ENCODE measurements around the gene RALGPS1.

The RALGPS1 gene

DNA sequence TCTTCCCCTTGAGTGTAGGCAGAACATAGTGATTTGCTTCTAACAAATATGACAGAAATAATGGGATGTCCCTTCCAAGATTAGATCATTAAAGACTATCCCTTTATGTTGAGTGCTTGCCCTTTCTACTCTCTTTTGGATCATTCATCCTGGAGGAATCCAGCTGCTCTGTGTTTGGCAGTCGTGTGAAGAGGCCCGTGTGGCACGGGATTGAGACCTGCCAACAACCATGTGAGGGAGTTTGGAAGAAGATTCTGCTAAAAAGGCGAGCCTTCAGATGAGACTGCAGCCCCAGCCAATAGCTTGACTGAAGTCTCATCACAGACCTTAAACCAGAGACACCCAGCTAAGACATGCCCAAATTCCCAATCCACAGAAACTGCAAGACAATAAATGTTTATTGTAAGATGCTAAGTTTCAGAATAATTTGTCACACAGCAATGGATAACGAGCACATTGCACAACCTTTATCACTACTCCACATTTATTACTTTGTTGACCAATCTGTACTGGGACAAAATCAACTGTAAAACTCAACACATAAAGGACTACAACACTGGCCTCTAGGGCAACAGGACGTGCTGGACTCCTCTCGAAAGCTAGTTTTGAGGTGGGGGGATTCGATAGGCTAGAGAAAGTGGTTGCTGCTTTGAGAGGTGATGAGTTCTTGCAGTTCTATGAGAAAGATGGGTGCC, 165.0 kb downstream of the RALGPS1 start:
- DNase-seq (ENCODE audit: low read depth in 2 of 2): no peak

- no peak for DNase-seq (ENCODE audit: low read depth in 2 of 2)
Observed at GRCh38 chr9:127081250-127082185, 166.9 kb downstream of the RALGPS1 start.

DNA sequence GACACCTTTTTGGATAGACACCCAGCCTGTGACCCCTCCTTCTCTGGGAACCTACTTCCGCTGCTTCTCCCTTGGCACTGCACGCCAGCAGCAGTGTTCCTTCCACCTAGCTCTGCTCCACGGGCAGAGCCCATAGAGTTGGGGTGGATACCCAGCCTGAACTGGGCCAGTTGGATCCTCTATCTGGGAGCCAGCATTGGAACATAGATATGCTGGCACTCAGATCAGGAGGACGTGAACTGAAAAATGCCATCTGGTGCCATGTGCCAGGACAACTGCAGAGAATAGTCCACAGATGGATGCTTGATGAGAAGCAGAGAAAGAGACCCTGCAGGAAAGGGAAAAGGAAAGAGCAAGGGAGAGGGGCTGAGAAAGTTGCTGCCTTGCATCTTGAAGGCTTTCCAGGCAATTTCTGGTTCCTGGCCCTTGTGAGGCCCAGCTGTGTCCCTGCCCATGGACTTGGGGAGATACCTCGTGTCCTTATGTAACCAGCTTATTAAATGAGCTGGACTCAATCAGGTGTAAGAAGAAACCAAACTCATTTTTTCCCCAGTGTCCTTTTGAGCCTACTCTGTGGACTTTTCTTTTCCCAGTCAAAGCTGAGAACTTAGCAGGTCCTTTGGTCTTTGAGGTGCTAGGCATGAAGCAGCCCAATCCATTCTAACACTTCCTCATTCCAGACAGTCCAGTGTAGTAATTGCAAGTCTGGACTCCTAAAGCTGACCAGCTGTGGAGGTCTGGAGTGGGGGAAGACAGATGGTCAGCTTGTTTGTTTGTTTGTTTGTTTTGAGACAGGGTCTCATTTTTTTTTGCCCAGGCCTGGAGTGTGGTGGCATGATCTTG, 168.8 kb downstream of the RALGPS1 start:
- no peak for DNase-seq (ENCODE audit: low read depth in 2 of 2)

GRCh38 chr9:127084076-127085039, 169.8 kb downstream of the RALGPS1 start:
- no peak for DNase-seq (ENCODE audit: low read depth in 2 of 2)

GRCh38 chr9:127085186-127085585, 170.6 kb downstream of the RALGPS1 start:
- DNase-seq (ENCODE audit: low read depth in 2 of 2): no peak

DNA sequence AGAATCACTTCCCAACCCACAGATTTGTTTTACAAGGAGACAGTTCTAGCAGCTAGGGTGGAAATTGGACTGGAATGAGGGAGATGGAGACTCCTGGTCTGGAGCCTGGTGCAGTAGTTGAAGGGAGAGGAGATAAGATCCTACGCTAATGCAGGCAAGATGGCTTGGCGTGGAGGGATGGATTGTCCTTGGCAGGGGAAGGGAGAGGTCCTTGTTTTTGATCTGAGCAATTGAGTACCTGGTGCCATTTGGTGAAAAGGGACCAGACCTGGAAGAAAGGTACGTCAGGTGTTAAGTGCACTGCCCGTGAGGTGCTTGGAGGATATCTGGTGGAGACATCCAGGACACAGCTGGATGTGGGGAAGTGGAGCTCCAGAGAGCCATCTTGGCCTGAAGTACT, 172.2 kb downstream of the RALGPS1 start:
- no peak for DNase-seq (ENCODE audit: low read depth in 2 of 2)

DNA sequence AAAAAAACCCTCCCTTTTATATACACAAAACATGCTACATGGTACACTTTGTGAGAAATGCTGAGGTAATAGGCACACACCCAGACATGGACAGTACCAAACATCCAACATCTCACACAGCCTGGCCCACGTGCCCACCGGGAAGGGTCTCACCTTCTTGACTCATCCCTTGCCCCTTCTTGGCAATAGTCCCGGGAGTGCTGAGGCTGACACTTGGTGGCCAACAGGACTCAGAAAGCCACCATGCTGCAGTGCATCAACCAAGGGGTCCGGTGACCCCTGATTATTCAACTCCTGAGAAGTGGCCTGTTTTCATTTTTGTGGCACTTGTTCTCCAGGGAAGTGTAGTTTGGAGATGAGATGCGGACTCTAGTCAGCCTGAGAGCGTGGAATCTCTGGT, 172.8 kb downstream of the RALGPS1 start:
- DNase-seq (ENCODE audit: low read depth in 2 of 2): no peak

DNA sequence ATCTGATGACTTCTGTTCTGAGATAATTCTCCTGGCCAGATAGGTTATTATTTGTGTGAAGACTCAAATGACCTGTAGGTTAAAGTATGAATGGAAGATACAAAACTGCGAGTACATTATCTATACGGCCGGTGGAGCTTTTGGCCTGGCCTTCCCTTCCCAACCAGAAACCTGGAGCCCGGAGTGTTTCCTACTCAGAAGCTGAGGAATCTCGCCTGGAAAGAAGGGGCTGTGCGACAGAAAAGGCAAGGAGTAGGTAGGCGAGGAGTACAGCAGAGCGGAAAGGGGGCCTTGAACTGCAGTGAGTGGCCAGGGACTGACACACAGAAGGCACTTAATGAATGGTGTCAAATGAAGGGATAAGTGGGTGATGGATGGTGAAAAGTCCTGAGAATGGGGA, 173.3 kb downstream of the RALGPS1 start:
- no peak for DNase-seq (ENCODE audit: low read depth in 2 of 2)

DNA sequence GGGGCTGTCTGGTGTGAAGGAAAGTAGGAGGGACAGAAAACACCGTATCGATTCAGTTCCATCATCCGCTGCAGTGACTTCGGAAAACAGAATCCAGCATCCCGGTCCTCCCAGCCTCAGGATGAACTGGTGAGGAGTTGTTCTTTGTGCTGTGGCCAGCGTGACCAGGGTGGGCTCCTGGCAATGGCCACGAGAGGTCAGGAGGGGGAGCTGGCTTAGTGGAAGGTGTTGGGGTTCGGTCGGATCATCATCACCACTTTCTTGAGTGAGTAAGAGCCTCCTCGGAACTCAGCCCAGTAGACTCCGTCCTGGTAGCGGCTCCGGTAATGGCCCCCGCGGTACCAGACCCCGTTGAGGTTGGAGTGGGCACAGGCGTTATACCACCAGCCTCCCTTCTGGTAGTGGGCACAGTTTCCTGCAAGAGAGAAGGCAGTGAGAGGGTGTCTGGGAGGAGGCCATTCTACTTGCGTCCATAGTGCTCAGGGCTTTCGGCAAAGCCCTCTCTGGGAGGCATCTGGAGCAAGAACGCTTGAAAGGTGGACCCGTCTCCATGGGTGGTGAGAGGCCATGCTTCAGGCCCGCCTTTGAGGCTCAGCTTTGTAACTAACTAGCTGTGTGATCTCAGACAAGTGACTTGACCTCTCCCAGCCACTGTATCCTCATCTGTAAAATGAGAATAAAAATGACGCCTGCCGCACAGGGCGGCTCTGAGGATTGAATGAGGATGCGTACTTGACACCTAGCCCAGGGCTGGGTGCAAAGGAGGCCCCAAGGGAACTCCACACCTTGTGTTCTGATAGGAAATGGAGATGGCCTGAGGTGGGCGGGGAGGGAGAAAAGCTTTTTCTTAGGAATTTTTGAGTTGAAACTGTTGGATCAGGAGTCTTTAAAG, 174.4 kb downstream of the RALGPS1 start:
- no peak for DNase-seq (ENCODE audit: low read depth in 2 of 2)

DNA sequence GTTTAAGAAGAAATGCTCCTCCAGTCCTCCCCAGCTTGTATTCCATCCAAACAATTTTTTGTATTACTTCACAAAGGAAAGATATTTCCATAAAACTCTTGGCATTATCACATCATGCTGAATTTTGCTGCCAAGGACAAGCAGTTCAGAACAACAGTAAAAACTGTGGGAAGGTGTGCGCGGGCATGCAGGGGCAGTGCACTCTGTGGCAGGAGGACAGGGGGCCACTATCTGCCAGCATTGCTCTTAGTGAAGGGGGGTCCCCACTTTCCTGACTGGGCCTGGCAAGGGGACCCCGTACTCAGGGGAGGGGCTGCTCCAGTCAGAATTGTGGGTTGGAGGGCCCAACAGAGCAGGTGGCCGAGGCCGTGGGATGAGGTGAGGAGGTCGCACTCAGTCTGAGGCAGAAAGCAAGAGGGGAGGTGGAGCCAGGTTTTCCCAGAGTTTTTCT, 175.1 kb downstream of the RALGPS1 start:
- no peak for DNase-seq (ENCODE audit: low read depth in 2 of 2)

DNA sequence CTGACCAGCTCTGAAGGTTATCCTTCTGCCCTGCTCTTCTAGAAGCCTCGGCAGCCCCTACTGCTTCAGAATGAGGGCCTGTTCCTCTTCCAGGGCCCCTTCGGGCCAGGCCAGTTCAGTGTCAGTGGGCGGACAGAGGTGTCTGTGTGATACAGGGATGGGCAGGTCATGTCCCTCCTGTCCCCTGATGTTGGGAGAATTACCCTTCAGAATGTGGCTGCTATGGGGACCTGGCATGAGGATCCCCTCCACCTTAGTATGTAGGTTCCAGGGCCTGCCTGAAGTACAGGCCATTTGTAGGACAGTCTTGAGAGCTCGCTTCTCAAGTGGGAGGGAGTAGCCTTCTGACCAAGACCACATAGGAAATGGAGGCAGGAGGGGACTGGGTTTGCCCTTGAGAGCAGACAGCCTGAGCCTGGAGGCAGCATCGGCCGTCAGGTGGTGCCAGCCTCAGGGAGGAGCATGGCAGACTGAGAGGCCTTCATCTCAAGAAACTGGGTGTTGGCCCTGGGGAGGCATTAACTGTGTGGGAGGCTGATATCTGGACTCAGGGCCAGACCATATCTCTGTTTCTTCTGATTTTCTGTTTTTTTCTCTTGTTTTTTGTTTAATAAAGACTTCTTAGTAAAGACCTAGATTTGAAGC, 175.9 kb downstream of the RALGPS1 start:
- no peak for DNase-seq (ENCODE audit: low read depth in 2 of 2)

DNA sequence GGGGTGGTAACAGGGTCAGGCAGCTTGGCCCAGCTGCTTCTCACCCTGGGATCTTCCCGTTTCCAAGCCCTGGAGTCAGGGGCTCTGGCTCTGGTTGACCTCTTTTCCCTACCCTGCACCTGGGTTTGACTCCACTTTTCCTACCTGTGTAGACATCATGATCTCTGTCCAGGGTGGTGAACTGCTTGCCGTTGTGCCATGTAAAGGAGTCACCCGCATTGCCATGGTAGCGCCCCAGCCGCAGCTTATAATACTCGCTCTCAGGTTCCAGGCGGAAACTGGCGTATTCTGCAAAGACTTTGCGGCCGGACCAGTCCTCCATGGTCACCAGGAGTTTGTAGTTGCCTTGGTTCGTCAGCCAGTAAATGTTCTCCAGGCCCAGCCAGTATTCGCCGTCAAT, 176.9 kb downstream of the RALGPS1 start:
- DNase-seq (ENCODE audit: low read depth in 2 of 2): no peak

DNA sequence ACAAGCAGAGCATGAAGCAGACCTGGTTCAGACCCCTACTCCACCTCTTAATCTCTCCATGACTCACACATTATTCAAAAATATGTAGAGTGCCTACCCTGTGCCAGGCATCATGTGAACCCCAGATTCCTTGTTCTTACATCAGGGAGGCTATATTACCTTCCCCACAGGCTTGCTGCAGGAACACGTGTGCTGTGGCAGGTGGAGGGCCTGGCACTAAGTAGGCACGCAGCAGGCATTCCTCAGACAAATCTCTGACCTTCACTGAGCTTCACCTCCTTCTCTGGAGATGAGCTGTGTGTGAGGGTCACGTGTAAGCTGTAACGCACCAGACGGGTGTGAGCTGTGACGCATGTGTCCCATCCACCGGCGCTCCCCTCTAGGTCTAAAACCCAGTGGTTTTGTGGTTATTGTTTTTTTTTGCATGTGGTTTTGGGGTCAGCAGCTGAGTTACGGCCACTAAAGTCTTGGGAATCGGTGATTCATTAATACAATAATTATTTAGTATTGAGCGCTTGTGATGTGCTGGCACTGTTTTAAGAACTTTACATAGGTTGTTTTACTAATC, 177.5 kb downstream of the RALGPS1 start:
- DNase-seq (ENCODE audit: low read depth in 2 of 2): no peak

GRCh38 chr9:127093319-127094020, 178.9 kb downstream of the RALGPS1 start:
- no peak for DNase-seq (ENCODE audit: low read depth in 2 of 2)

- no peak for DNase-seq (ENCODE audit: low read depth in 2 of 2)
Observed at GRCh38 chr9:127095411-127095810, 180.8 kb downstream of the RALGPS1 start.

DNA sequence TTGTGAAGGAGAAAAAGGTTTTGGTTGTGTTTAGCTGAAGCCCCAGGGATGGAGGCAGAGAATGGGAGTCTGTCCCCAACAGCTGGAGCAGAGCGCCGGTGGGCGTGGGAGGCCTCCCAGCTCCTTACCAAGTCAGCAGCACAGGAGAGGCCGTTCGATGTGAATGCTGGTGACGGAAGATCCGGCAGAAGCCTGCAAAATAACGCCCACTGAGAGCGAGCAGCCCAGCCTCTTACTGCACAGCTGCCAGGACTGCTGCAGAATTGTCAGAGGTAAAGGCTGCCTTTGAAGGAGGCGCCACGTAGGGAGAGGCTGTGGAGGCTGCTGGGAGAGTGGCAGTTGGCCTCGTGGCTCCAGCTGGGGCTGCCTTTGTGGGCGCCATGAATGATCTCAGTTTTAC, 181.6 kb downstream of the RALGPS1 start:
- no peak for DNase-seq (ENCODE audit: low read depth in 2 of 2)

DNA sequence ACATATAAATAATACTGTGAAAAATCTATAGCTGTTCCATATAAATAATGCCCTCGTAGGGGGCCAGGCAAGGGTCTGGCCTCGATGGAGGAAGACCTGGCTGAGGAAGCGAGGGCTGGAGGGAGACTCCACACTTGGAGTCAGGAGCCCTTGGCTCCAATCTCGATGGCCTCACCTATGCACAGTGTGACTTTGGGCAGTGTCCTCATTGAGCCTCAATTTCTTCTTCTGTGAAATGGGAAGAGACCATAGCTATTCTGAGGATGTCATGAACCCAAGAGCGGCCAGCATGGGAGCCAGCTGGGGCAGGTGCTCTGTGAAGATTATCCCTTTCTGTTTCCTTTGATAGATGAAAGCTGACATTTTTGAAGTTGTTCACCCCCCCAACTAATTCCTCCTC, 183.1 kb downstream of the RALGPS1 start:
- no peak for DNase-seq (ENCODE audit: low read depth in 2 of 2)

- no peak for DNase-seq (ENCODE audit: low read depth in 2 of 2)
Observed at GRCh38 chr9:127098916-127099553, 184.5 kb downstream of the RALGPS1 start.
